Measurements from ENCODE around the gene ITGB1BP2.
"Not testable (repeated sequence)": the region's sequence is repeated elsewhere in the genome, so short reads cannot be mapped to it uniquely, and the experiment has no call there.

Gene ITGB1BP2

GRCh38 chrX:71302461-71303213 lies 1.1 kb downstream of the ITGB1BP2 start:
- Histone ChIP-seq H3K4me3 (ENCODE audit: insufficient read depth, low read depth, low read length) (no peak overlapping the region), H3K36me3 (ENCODE audit: control insufficient read depth, insufficient read depth, low read length) (peaks cover 18% of the 10 kb centered on the region), H3K27me3 (ENCODE audit: control insufficient read depth, insufficient read depth, low read length, poor library complexity, severe bottlenecking) (no peaks in the 10 kb centered on the region), H3K9me3 (ENCODE audit: control insufficient read depth, low read length) (no peaks in the 10 kb centered on the region), H3K4me1 (ENCODE audit: control insufficient read depth, insufficient read depth, low read length) (no peaks in the 10 kb centered on the region), H3K27ac (ENCODE audit: insufficient read depth, low read depth, low read length, poor library complexity, severe bottlenecking) (no peak overlapping the region)
- WGBS, 2 experiments = 95% methylated on average over 4 of the region's 5 CpGs

DNA sequence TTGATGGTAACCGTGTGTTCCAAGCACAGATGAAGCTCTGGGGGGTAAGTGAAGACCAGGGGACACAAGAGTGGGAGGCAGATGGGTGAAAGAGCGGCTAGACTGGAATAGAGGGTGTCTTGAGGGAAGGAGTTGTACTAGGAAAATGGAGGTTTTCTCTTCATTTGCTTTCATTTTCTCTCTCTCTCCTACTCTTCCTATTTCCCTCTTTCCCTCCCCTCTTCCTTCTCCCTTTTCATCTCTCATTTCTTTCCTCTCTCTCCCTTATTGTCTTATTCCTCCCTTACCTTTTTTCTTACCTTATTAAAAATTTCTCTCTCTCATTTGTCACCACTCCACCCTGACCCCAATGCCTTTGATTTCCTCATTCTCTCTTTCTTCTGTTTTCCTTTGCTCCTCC lies 3.0 kb downstream of the ITGB1BP2 start:
- H3K4me3 ChIP-seq (ENCODE audit: insufficient read depth, low read depth, low read length) = no peak overlapping the region
- H3K27me3 ChIP-seq (ENCODE audit: control insufficient read depth, insufficient read depth, low read length, poor library complexity, severe bottlenecking) = no peaks in the 10 kb centered on the region
- peaks cover 1% of the 10 kb centered on the region for H3K36me3 ChIP-seq (ENCODE audit: control insufficient read depth, insufficient read depth, low read length)
- WGBS, 2 experiments = 83 to 96% methylated on average over 1 to 2 of the region's 2 CpGs
- H3K27ac ChIP-seq (ENCODE audit: insufficient read depth, low read depth, low read length, poor library complexity, severe bottlenecking) = no peak overlapping the region
- H3K9me3 ChIP-seq (ENCODE audit: control insufficient read depth, low read length) = no peaks in the 10 kb centered on the region
- H3K4me1 ChIP-seq (ENCODE audit: control insufficient read depth, insufficient read depth, low read length) = no peaks in the 10 kb centered on the region

- Histone ChIP-seq H3K27ac (ENCODE audit: insufficient read depth, low read depth, low read length, poor library complexity, severe bottlenecking) (no peak overlapping the region), H3K4me1 (ENCODE audit: control insufficient read depth, insufficient read depth, low read length) (no peaks in the 10 kb centered on the region), H3K36me3 (ENCODE audit: control insufficient read depth, insufficient read depth, low read length) (no peaks in the 10 kb centered on the region)
Observed at GRCh38 chrX:71315917-71316316, 14.4 kb downstream of the ITGB1BP2 start.

DNA sequence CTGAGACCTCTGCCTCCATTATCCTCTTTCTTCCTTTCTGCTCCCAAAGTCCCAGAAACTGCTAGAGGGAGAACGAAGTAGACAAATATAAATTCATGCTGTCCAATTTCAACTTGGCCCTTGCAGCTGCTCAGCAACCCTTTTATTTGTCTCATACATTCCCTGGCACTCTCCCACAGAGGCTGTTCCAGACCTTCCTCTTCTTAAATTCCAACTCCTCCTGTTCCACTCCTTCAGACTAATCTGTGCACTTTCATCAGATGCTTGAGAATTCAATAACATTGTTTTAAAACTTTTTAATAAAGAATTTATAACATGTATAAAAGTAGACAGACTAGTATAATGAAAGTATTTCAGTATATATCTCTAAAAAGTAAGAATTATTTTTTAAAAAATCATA lies 15.4 kb downstream of the ITGB1BP2 start:
- H3K27me3 ChIP-seq (ENCODE audit: control insufficient read depth, insufficient read depth, low read length, poor library complexity, severe bottlenecking); H3K27ac ChIP-seq (ENCODE audit: insufficient read depth, low read depth, low read length, poor library complexity, severe bottlenecking); H3K9me3 ChIP-seq (ENCODE audit: control insufficient read depth, low read length); H3K4me3 ChIP-seq (ENCODE audit: insufficient read depth, low read depth, low read length); H3K4me1 ChIP-seq (ENCODE audit: control insufficient read depth, insufficient read depth, low read length); H3K36me3 ChIP-seq (ENCODE audit: control insufficient read depth, insufficient read depth, low read length): not testable (repeated sequence)
- WGBS, 2 experiments = no CpG with 5 or more reads among the region's 1 CpG

More at GRCh38 chrX:71315917-71316316, 14.4 kb downstream of the ITGB1BP2 start:
- Histone ChIP-seq H3K4me3 (ENCODE audit: insufficient read depth, low read depth, low read length) (no peak overlapping the region), H3K27me3 (ENCODE audit: control insufficient read depth, insufficient read depth, low read length, poor library complexity, severe bottlenecking) (no peaks in the 10 kb centered on the region), H3K9me3 (ENCODE audit: control insufficient read depth, low read length) (no peaks in the 10 kb centered on the region)
- WGBS, 2 experiments = 94 to 96% methylated on average over 6 of the region's 7 CpGs

DNA sequence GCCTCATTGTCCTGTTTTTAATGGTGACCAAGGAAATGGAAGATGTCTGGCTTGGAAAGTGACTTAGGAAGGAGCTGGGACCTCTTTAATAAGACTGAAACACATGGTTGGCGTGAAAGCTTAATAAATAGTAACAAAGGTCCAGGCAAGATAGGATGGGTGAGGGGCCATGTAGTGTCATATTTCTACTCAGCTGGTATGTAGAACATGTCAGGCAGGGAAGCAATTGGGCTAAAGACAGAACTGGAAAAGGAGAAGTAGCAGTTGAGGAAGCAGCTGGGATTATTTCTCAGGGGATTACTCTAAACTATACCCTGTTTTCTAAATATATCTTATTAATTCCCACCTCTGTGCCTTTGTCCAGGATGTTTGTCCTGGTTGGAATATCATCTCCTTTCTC lies 18.6 kb downstream of the ITGB1BP2 start:
- no peaks in the 10 kb centered on the region for H3K9me3 ChIP-seq (ENCODE audit: control insufficient read depth, low read length)
- H3K27ac ChIP-seq (ENCODE audit: insufficient read depth, low read depth, low read length, poor library complexity, severe bottlenecking) = no peak overlapping the region
- no peaks in the 10 kb centered on the region for H3K27me3 ChIP-seq (ENCODE audit: control insufficient read depth, insufficient read depth, low read length, poor library complexity, severe bottlenecking)
- 89 to 97% methylated on average over 1 of the region's 1 CpG for WGBS, 2 experiments
- no peak overlapping the region for H3K4me3 ChIP-seq (ENCODE audit: insufficient read depth, low read depth, low read length)
- H3K4me1 ChIP-seq (ENCODE audit: control insufficient read depth, insufficient read depth, low read length) = no peaks in the 10 kb centered on the region
- H3K36me3 ChIP-seq (ENCODE audit: control insufficient read depth, insufficient read depth, low read length) = no peaks in the 10 kb centered on the region

DNA sequence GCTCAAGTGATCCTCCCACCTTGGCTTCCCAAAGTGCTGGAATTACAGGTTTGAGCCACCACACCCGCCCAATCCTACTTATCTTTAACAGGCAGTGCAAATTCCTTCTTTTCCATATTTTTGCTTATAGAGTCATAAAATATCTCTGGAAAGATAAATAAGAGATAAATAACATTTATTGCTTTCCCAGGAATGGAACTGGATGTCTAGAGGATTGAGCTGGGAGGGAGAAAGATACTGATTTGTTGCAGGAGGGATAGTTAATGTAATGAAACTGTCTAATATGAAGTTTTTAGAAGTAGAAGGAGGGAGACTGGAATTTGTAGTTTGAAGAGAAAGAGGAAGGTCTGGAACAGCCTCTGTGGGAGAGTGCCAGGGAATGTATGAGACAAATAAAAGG lies 20.2 kb downstream of the ITGB1BP2 start:
- WGBS, 2 experiments = 80% methylated on average over 1 of the region's 1 CpG; no CpG with 5 or more reads in 1 of the 2 experiments
- H3K4me3 ChIP-seq (ENCODE audit: insufficient read depth, low read depth, low read length) = no peak overlapping the region
- no peaks in the 10 kb centered on the region for H3K9me3 ChIP-seq (ENCODE audit: control insufficient read depth, low read length)
- no peak overlapping the region for H3K27ac ChIP-seq (ENCODE audit: insufficient read depth, low read depth, low read length, poor library complexity, severe bottlenecking)
- H3K4me1 ChIP-seq (ENCODE audit: control insufficient read depth, insufficient read depth, low read length) = no peaks in the 10 kb centered on the region
- no peaks in the 10 kb centered on the region for H3K36me3 ChIP-seq (ENCODE audit: control insufficient read depth, insufficient read depth, low read length)
- no peaks in the 10 kb centered on the region for H3K27me3 ChIP-seq (ENCODE audit: control insufficient read depth, insufficient read depth, low read length, poor library complexity, severe bottlenecking)

- not testable (repeated sequence) for H3K27me3 ChIP-seq (ENCODE audit: control insufficient read depth, insufficient read depth, low read length, poor library complexity, severe bottlenecking); H3K9me3 ChIP-seq (ENCODE audit: control insufficient read depth, low read length); H3K4me1 ChIP-seq (ENCODE audit: control insufficient read depth, insufficient read depth, low read length); H3K27ac ChIP-seq (ENCODE audit: insufficient read depth, low read depth, low read length, poor library complexity, severe bottlenecking); H3K36me3 ChIP-seq (ENCODE audit: control insufficient read depth, insufficient read depth, low read length); H3K4me3 ChIP-seq (ENCODE audit: insufficient read depth, low read depth, low read length)
- WGBS, 2 experiments = 91 to 96% methylated on average over 11 of the region's 11 CpGs
Observed at GRCh38 chrX:71324452-71324851, 22.9 kb downstream of the ITGB1BP2 start.

GRCh38 chrX:71326394-71326793 lies 24.8 kb downstream of the ITGB1BP2 start:
- Histone ChIP-seq H3K4me1 (ENCODE audit: control insufficient read depth, insufficient read depth, low read length) (no peaks in the 10 kb centered on the region), H3K27me3 (ENCODE audit: control insufficient read depth, insufficient read depth, low read length, poor library complexity, severe bottlenecking) (no peaks in the 10 kb centered on the region), H3K27ac (ENCODE audit: insufficient read depth, low read depth, low read length, poor library complexity, severe bottlenecking) (no peak overlapping the region), H3K4me3 (ENCODE audit: insufficient read depth, low read depth, low read length) (no peak overlapping the region), H3K9me3 (ENCODE audit: control insufficient read depth, low read length) (no peaks in the 10 kb centered on the region), H3K36me3 (ENCODE audit: control insufficient read depth, insufficient read depth, low read length) (no peaks in the 10 kb centered on the region)
- WGBS, 2 experiments = 100% methylated on average over 1 to 3 of the region's 3 CpGs

GRCh38 chrX:71349151-71349665 lies 47.7 kb downstream of the ITGB1BP2 start:
- not testable (repeated sequence) for H3K4me3 ChIP-seq (ENCODE audit: insufficient read depth, low read depth, low read length); H3K27me3 ChIP-seq (ENCODE audit: control insufficient read depth, insufficient read depth, low read length, poor library complexity, severe bottlenecking); H3K4me1 ChIP-seq (ENCODE audit: control insufficient read depth, insufficient read depth, low read length); H3K36me3 ChIP-seq (ENCODE audit: control insufficient read depth, insufficient read depth, low read length); H3K27ac ChIP-seq (ENCODE audit: insufficient read depth, low read depth, low read length, poor library complexity, severe bottlenecking); H3K9me3 ChIP-seq (ENCODE audit: control insufficient read depth, low read length)
- WGBS, 2 experiments = 80 to 90% methylated on average over 1 to 2 of the region's 5 CpGs

- not testable (repeated sequence) for H3K27ac ChIP-seq (ENCODE audit: insufficient read depth, low read depth, low read length, poor library complexity, severe bottlenecking); H3K27me3 ChIP-seq (ENCODE audit: control insufficient read depth, insufficient read depth, low read length, poor library complexity, severe bottlenecking); H3K4me1 ChIP-seq (ENCODE audit: control insufficient read depth, insufficient read depth, low read length); H3K36me3 ChIP-seq (ENCODE audit: control insufficient read depth, insufficient read depth, low read length); H3K9me3 ChIP-seq (ENCODE audit: control insufficient read depth, low read length); H3K4me3 ChIP-seq (ENCODE audit: insufficient read depth, low read depth, low read length)
- no CpG with 5 or more reads among the region's 6 CpGs for WGBS, 2 experiments
Observed at GRCh38 chrX:71349867-71350266, 48.3 kb downstream of the ITGB1BP2 start.
